H1 (cell line): Measurements from ENCODE around the gene LRP1-AS. TPM values are rescaled to one million over a fixed set of nuclear protein-coding genes. Genes with fewer than 3 reads are reported as not detected.

Source experiments
- polyA plus RNA-seq, 7 experiments: library from polyadenylated mRNA; depleted of rRNA in 3 of 7; stranded (reverse) in 5 of 7; unstranded in 2 of 7; fragments of >200 nt in 5 of 7; fragments of 200-250 nt in 2 of 7; gene quantifications; 1 replicate in 5 of 7; 2 replicates in 1 of 7; 4 replicates in 1 of 7; pipeline versions ENCODE4 v1.2.1 to v1.2.3, GENCODE V29; 2011 to 2013; ENCODE audit warnings: missing spikeins in 2 of 7, mixed read lengths in 2 of 7
- total RNA-seq: library from RNA; stranded (reverse); fragmentation: NEBNext Ultra II Directional; extraction: Animal tissue kit (Norgen Biotek cat#: 25700); gene quantifications from 2 replicates; pipeline ENCODE4 v1.2.1, GENCODE V29; 2021
- TF ChIP-seq, protein P1 (sequence below): IDR thresholded peaks from 2 replicates; pipeline ENCODE4 v1.6.1; 2012; ENCODE audit warnings: low read length, inconsistent platforms

The LRP1-AS gene
- total and polyA plus RNA-seq, 2 of the 8 experiments (the other 6 are each of a cell fraction or from before 2014, with no cell fraction given), result not detected

- TF ChIP-seq, protein P1, sequence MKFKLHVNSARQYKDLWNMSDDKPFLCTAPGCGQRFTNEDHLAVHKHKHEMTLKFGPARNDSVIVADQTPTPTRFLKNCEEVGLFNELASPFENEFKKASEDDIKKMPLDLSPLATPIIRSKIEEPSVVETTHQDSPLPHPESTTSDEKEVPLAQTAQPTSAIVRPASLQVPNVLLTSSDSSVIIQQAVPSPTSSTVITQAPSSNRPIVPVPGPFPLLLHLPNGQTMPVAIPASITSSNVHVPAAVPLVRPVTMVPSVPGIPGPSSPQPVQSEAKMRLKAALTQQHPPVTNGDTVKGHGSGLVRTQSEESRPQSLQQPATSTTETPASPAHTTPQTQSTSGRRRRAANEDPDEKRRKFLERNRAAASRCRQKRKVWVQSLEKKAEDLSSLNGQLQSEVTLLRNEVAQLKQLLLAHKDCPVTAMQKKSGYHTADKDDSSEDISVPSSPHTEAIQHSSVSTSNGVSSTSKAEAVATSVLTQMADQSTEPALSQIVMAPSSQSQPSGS, result no peak
Measured at GRCh38 chr12:57175428-57176138, 28.2 kb upstream of the LRP1-AS start (continued).
